GM10266 (cell line): ENCODE results near the gene DHCR24.

Source experiments
- DNase-seq: peaks from one replicate; pipeline ENCODE4 v3.0.0; 2012; ENCODE audit errors: extremely low spot score
- CTCF ChIP-seq: IDR thresholded peaks from 2 replicates; pipeline ENCODE4 v1.5.1; 2012; ENCODE audit warnings: mild to moderate bottlenecking, low read depth; ENCODE audit not compliant: control insufficient read depth, insufficient read depth; ENCODE audit errors: missing control alignments

The DHCR24 gene

GRCh38 chr1:54835131-54835898, 51.7 kb downstream of the DHCR24 start:
- DNase-seq = no peak
- TF ChIP-seq CTCF = no peak

- DNase-seq = no peak
- TF ChIP-seq CTCF = no peak
Observed at GRCh38 chr1:54834007-54834541, 52.9 kb downstream of the DHCR24 start.

- no peak for TF ChIP-seq CTCF
Observed at GRCh38 chr1:54833121-54833520, 53.9 kb downstream of the DHCR24 start.

GRCh38 chr1:54826226-54826816, 60.7 kb downstream of the DHCR24 start:
- DNase-seq = no peak
- no peak for TF ChIP-seq CTCF

More at GRCh38 chr1:54833121-54833520, 53.9 kb downstream of the DHCR24 start:
- DNase-seq = no peak

GRCh38 chr1:54825696-54826095, 61.3 kb downstream of the DHCR24 start:
- DNase-seq = no peak
- TF ChIP-seq CTCF = no peak

GRCh38 chr1:54823670-54824069, 63.3 kb downstream of the DHCR24 start:
- no peak for TF ChIP-seq CTCF
- DNase-seq = no peak

- TF ChIP-seq CTCF = no peak
- no peak for DNase-seq
Observed at GRCh38 chr1:54819733-54820132, 67.3 kb downstream of the DHCR24 start.
